Measurements from ENCODE around the gene NEUROD2.
"Not testable (repeated sequence)": the region's sequence is repeated elsewhere in the genome, so short reads cannot be mapped to it uniquely, and the experiment has no call there.

DNA sequence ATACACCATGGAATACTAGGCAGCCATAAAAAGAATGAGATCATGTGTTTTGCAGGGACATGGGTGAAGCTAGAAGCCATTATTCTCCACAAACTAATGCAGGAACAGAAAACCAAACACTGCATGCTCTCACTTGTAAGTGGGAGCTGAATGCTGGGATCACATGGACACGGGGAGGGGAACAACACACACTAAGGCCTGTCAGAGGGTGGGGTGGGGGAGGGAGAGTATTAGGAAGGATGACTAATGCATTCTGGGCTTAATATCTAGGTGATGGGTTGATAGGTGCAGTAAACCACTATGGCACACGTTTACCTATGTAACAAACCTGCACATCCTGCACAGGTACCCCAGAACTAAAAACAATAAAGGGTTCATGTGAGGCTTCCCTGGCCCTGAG is 17.5 kb downstream of the NEUROD2 start:
- TF ChIP-seq, protein P1, sequence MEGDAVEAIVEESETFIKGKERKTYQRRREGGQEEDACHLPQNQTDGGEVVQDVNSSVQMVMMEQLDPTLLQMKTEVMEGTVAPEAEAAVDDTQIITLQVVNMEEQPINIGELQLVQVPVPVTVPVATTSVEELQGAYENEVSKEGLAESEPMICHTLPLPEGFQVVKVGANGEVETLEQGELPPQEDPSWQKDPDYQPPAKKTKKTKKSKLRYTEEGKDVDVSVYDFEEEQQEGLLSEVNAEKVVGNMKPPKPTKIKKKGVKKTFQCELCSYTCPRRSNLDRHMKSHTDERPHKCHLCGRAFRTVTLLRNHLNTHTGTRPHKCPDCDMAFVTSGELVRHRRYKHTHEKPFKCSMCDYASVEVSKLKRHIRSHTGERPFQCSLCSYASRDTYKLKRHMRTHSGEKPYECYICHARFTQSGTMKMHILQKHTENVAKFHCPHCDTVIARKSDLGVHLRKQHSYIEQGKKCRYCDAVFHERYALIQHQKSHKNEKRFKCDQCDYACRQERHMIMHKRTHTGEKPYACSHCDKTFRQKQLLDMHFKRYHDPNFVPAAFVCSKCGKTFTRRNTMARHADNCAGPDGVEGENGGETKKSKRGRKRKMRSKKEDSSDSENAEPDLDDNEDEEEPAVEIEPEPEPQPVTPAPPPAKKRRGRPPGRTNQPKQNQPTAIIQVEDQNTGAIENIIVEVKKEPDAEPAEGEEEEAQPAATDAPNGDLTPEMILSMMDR (IDR thresholded peaks at IDR 0.05; ENCODE audit: low read depth, low read length, missing input control), result not testable (repeated sequence)
- TF ChIP-seq, protein P2, sequence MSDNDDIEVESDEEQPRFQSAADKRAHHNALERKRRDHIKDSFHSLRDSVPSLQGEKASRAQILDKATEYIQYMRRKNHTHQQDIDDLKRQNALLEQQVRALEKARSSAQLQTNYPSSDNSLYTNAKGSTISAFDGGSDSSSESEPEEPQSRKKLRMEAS (IDR thresholded peaks at IDR 0.05), result not testable (repeated sequence)
- not testable (repeated sequence) for TF ChIP-seq YY1 (IDR thresholded peaks at IDR 0.05); HNF4A (conservative IDR thresholded peaks at IDR 0.05); TAF1 (conservative IDR thresholded peaks at IDR 0.05); JUND (IDR thresholded peaks at IDR 0.05)

Measured in liver (tissue), 3 donors.